Measurements from ENCODE around the gene GPR149. TPM values are rescaled to one million over a fixed set of nuclear protein-coding genes. Genes with fewer than 3 reads are reported as not detected.

GPR149 gene
- total RNA-seq, 2 donors from 2014 or later, result not detected

- Histone ChIP-seq H3K9me3 (no peaks in the 10 kb centered on the region), H3K27me3 (peaks cover 0 to 12% of the 10 kb centered on the region in 2 donors), H3K4me3 (no peak overlapping the region), H3K36me3 (no peaks in the 10 kb centered on the region), H3K27ac (no peak overlapping the region), H3K4me1 (peaks cover 0 to 3% of the 10 kb centered on the region in 2 donors)
- no peak for TF ChIP-seq CTCF (IDR thresholded peaks at IDR 0.05)
- DNase-seq (ENCODE audit: low spot score), result no peak
These were observed 1.1 kb upstream of the GPR149 start for GRCh38 chr3:154431043-154431442.

- peaks cover 0 to 3% of the 10 kb centered on the region in 2 donors for H3K4me1 ChIP-seq
- DNase-seq (ENCODE audit: low spot score), result no peak
- H3K27me3 ChIP-seq, result peaks cover 0 to 12% of the 10 kb centered on the region in 2 donors
- H3K9me3 ChIP-seq, result no peaks in the 10 kb centered on the region
- no peak overlapping the region for H3K27ac ChIP-seq
- no peaks in the 10 kb centered on the region for H3K36me3 ChIP-seq
- TF ChIP-seq CTCF (IDR thresholded peaks at IDR 0.05), result no peak
- H3K4me3 ChIP-seq, result peak overlapping the region in 1 of 2 donors; percentile 15
These were observed 1.4 kb downstream of the GPR149 start for GRCh38 chr3:154428286-154429206.

GRCh38 chr3:154427685-154428285 lies 2.2 kb downstream of the GPR149 start:
- H3K9me3 ChIP-seq, result no peaks in the 10 kb centered on the region
- TF ChIP-seq CTCF (IDR thresholded peaks at IDR 0.05), result no peak
- no peak overlapping the region for H3K27ac ChIP-seq
- peaks cover 0 to 12% of the 10 kb centered on the region in 2 donors for H3K27me3 ChIP-seq
- peak overlapping the region in 1 of 2 donors; percentile 15 for H3K4me3 ChIP-seq
- no peak for DNase-seq (ENCODE audit: low spot score)
- peaks cover 0 to 3% of the 10 kb centered on the region in 2 donors for H3K4me1 ChIP-seq
- no peaks in the 10 kb centered on the region for H3K36me3 ChIP-seq

GRCh38 chr3:154422694-154423093 lies 7.3 kb downstream of the GPR149 start:
- H3K4me1 ChIP-seq, result no peaks in the 10 kb centered on the region
- peaks cover 0 to 2% of the 10 kb centered on the region in 2 donors for H3K27me3 ChIP-seq
- no peak for DNase-seq (ENCODE audit: low spot score)
- H3K4me3 ChIP-seq, result no peak overlapping the region
- no peaks in the 10 kb centered on the region for H3K36me3 ChIP-seq
- no peak for TF ChIP-seq CTCF (IDR thresholded peaks at IDR 0.05)
- H3K27ac ChIP-seq, result no peak overlapping the region
- no peaks in the 10 kb centered on the region for H3K9me3 ChIP-seq

- H3K4me3 ChIP-seq, result no peak overlapping the region
These were observed 8.9 kb downstream of the GPR149 start for GRCh38 chr3:154421083-154421482.

More at GRCh38 chr3:154421083-154421482, 8.9 kb downstream of the GPR149 start:
- H3K27me3 ChIP-seq, result no peaks in the 10 kb centered on the region
- H3K27ac ChIP-seq, result no peak overlapping the region
- no peaks in the 10 kb centered on the region for H3K36me3 ChIP-seq
- DNase-seq (ENCODE audit: low spot score), result no peak
- no peaks in the 10 kb centered on the region for H3K4me1 ChIP-seq
- H3K9me3 ChIP-seq, result no peaks in the 10 kb centered on the region
- no peak for TF ChIP-seq CTCF (IDR thresholded peaks at IDR 0.05)

Measured in right atrium auricular region (tissue), 2 donors.